HG03139 (cell line): ENCODE data around the gene PABPC1L2A.
"Not testable (repeated sequence)": the region's sequence is repeated elsewhere in the genome, so short reads cannot be mapped to it uniquely, and the experiment has no call there.

Experiments
- ATAC-seq: cut with Tn5 transposase; IDR thresholded peaks from one replicate; pipeline ENCODE4 v1.9.1; 2021; ENCODE audit not compliant: unreplicated experiment

Gene PABPC1L2A

DNA sequence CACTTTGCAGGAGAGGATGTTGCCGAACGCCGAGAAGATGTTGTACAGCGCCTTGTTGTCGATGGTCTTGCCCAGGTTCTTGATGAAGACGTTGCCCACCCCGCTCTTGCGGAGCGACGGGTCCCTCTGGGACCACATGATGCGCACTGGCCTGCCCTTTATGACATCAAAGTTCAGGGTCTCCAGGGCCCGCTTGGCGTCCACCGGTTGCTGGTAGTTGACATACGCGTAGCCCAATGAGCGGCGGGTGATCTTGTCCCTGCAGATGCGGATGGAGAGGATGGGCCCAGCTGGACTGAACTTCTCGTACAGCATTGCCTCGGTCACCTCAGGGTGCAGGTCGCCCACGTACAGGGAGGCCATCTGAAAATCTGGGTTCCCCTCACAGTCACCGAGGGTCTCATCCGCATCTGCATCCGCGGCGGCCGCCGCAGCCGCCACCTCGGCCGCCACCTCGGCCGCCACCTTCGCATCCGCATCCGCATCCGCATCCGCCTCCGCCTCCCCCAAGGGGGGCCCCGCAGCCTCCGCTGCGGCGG, at the start of gene PABPC1L2A:
PABPC1L2A (minus strand) TSS at position 489 of the 539 bp plus-strand sequence; CDS start at position 363, 126 bp downstream.
- not testable (repeated sequence) for ATAC-seq

DNA sequence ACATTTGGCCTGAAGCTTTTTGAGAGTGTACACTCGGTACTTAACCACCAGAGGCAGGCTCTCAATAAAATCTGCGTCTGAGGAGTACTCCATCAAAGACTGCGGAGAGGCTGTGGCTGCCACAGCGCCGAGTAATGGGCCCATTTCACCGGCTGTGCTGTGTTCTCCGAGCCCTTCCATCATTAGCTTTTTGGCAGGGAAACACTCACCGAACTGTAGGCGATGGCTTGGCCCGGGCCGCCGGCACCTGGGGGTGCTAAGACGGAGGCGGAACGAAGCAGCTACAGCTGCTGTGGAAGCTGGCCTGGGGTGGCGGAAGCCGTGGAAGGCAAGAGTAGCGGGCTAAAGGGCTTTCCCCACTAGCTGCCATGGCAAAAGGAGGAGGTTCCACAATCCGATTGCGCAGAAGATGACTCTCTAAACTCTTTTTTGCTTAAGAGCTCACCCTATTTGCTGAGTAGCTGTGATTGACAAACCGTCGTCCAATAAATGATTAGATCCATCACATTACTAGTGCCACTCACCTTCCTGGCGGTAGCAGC, 48.5 kb upstream of the PABPC1L2A start:
- no peak for ATAC-seq

DNA sequence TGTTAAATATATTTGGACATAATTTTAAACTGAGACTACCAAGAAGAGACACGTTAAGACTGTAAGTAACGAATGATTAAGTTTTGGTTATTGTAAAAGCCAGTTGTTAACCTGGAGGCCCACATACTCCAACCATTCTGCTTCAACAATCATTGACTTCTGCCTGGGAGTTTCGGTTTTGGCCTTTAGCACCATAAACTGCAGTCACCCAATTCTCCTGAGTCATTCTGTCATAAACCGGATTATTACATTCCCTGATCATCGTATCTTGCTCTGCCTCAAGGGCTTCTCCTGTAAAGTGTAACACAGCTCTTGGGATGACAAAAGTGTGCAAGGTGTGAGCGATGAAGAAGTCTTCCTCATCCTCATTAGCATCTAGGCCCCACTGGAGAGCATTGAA, 46.9 kb upstream of the PABPC1L2A start:
- no peak for ATAC-seq

DNA sequence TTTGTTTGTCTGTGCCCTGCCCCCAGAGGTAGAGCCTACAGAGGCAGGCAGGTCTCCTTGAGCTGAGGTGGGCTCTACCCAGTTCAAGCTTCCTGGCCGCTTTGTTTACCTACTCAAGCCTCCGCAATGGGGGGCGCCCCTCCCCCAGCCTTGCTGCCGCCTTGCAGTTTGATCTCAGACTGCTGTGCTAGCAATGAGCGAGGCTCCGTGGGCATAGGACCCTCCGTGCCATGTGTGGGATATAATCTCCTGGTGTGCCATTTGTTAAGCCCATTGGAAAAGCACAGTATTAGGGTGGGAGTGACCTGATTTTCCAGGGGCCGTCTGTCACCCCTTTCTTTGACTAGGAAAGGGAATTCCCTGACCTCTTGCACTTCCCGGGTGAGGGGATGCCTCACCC, 20.2 kb upstream of the PABPC1L2A start:
- ATAC-seq: not testable (repeated sequence)

GRCh38 chrX:73086766-73087165, 7.5 kb upstream of the PABPC1L2A start:
- not testable (repeated sequence) for ATAC-seq

DNA sequence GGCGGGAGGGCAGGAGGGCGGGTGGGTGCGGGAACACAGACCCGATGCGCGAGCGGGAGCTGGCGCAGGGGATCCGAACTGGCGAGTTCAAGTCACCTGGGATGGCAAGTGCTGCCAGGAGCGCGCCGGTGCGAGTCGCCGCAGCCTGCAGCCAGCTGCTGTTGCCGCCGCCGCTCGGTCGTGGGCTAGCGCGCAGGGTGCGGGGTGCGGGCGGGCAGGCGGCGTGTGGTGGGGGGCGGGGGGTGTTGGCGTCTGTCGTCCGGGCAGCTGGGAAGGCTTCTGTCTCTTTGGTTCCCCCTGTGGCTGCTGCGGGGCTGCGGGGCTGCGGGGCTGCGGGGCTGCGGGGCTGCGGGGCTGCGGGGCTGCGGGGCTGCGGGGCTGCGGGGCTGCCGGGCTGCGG, 572 bp upstream of the PABPC1L2A start:
- ATAC-seq: not testable (repeated sequence)

DNA sequence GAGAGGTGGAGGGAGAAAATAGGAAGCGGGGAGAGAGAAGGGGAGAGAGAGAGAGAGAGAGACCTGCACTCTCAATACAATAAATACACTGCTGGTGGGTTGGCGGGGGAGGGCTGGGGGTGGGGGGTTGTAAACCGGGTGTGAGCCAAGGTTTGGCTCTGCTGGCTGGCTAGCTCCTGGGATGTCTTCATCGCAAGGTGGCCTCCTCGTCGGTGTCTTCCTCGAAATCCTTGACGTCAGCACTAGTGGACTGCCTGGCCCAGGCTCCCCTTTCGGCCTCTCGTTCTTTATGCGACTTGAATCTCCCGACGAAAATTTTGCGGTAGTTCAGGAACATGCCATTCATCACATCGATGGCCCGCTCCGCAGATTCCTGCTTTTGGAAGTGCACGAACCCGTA, 715 bp downstream of the PABPC1L2A start:
- not testable (repeated sequence) for ATAC-seq

GRCh38 chrX:73076838-73077237, 2.5 kb downstream of the PABPC1L2A start:
- no peak for ATAC-seq

DNA sequence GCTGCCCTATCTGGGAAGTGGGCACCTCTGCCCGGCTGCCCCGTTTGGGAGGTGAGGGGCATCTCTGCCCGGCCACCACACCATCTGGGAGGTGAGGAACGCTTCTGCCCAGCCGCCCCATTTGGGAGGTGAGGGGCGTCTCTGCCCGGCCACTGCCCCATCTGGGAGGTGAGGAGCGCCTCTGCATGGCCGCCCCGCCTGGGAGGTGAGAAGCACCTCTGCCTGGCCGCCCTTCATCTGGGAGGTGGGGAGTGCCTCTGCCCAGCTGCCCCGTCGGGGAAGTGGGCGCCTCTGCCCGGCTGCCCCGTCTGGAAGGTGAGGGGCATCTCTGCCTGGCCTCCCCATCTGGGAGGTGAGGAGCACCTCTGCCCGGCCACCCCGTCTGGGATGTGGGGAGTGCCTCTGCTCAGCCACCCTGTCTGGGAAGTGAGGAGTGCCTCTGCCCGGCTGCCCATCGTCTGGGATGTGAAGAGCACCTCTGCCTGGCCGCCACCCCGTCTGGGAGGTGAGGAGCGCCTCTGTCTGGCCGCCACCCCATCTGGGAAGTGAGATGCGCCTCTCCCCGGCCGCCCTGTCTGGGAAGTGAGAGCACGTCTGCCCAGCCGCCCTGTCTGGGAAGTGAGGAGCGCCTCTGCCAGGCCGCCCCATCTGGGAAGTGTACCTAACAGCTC, 9.8 kb downstream of the PABPC1L2A start:
- no peak for ATAC-seq

DNA sequence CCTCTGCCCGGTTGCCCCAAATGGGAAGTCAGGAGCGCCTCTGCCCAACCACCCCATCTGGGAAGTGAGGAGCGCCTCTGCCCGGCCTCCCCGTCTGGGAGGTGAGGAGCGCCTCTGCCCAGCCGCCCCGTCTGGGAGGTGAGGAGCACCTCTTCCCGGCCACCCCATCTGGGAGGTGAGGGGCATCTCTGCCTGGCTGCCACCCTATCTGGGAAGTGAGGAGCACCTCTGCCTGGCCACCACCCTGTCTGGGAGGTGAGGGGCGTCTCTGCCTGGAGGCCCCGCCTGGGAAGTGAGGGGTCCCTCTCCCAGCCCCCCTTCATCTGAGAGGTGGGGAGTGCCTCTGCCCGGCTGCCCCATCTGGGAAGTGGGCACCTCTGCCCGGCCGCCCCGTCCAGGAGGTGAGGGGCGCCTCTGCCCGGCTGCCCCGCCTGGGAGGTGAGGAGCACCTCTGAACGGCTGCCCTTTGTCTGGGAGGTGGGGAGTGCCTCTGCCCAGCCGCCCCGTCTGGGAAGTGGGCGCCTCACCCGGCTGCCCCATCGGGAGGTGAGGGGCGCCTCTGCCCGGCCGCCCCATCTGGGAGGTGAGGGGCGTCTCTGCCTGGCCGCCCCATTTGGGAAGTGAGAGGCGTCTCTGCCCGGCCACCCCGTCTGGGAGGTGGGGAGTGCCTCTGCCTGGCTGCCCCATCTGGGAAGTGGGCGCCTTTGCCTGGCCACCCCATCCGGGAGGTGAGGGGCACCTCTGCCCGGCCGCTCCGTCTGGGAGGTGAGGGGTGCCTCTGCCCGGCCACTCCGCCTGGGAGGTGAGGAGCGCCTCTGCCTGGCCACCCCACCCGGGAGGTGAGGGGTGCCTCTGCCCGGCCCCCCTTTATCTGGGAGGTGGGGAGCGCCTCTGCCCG, 10.6 kb downstream of the PABPC1L2A start:
- ATAC-seq: no peak

- not testable (repeated sequence) for ATAC-seq
Observed at GRCh38 chrX:73067761-73068466, 11.4 kb downstream of the PABPC1L2A start.

- ATAC-seq: no peak
Observed at GRCh38 chrX:73028876-73029275, 50.4 kb downstream of the PABPC1L2A start.
